ENCODE data around the gene ADGRG6. TPM values are rescaled to one million over a fixed set of nuclear protein-coding genes. Genes with fewer than 3 reads are reported as not detected.

ADGRG6 gene
- total RNA-seq, 1 experiment from 2014 or later = 2.5 TPM

GRCh38 chr6:142335415-142335814, 33.6 kb downstream of the ADGRG6 start:
- Histone ChIP-seq H2BK15ac (ENCODE audit: low read depth, low read length) (no peak overlapping the region), H3K18ac (ENCODE audit: insufficient read length, low read depth, low read length) (no peak overlapping the region), H3T11ph (ENCODE audit: low read length) (no peak overlapping the region), H3K23ac (ENCODE audit: insufficient read length, low read depth, low read length) (no peak overlapping the region), H3K79me1 (ENCODE audit: insufficient read depth, low read depth, low read length, poor library complexity, severe bottlenecking) (no peaks in the 10 kb centered on the region), H4K91ac (ENCODE audit: insufficient read length, low read depth, low read length) (no peak overlapping the region), H3K56ac (ENCODE audit: insufficient read length, low read depth, low read length) (no peak overlapping the region), H2BK5ac (ENCODE audit: insufficient read length, low read length) (no peak overlapping the region), H2BK12ac (ENCODE audit: insufficient read length, low read depth, low read length) (no peak overlapping the region), H4K8ac (replicated peaks; ENCODE audit: insufficient read length, low read depth, low read length) (no peak overlapping the region), H3K9me3 (ENCODE audit: control insufficient read depth, low read depth, low read length) (no peaks in the 10 kb centered on the region), H3K27ac (ENCODE audit: insufficient read length, low read depth, low read length) (no peak overlapping the region), H3K79me2 (ENCODE audit: insufficient read depth, low read length) (no peaks in the 10 kb centered on the region), H3K23me2 (ENCODE audit: insufficient read length, low read depth, low read length, poor library complexity, severe bottlenecking) (no peaks in the 10 kb centered on the region), H3K27me3 (ENCODE audit: insufficient read depth, low read length) (no peaks in the 10 kb centered on the region), H2BK20ac (ENCODE audit: low read depth, low read length, poor library complexity, severe bottlenecking) (no peak overlapping the region), H2AK5ac (ENCODE audit: insufficient read length, low read length) (no peak overlapping the region), H4K5ac (ENCODE audit: insufficient read length, low read depth, low read length) (no peak overlapping the region), H2AFZ (ENCODE audit: low read length) (no peak overlapping the region), H3K9ac (ENCODE audit: extremely low read depth, insufficient read length, low read length) (no peak overlapping the region), H4K20me1 (ENCODE audit: control insufficient read depth, insufficient read depth, insufficient read length) (no peaks in the 10 kb centered on the region), H3K4me1 (ENCODE audit: insufficient read depth, low read length) (no peaks in the 10 kb centered on the region), H2BK120ac (ENCODE audit: low read depth, low read length, poor library complexity, severe bottlenecking) (no peak overlapping the region), H3K14ac (ENCODE audit: insufficient read depth, low read length) (no peak overlapping the region), H3K4me2 (ENCODE audit: insufficient read depth, insufficient read length, low read length) (no peak overlapping the region), H3K4ac (ENCODE audit: low read depth, low read length) (no peak overlapping the region)
- no peak for DNase-seq
- no peaks in the 10 kb centered on the region for H3K9me3 Mint-ChIP-seq
- no peaks in the 10 kb centered on the region for H3K36me3 Mint-ChIP-seq (ENCODE audit: insufficient read depth in 1 of 3, low read depth in 3 of 3)
- no peaks in the 10 kb centered on the region for H3K27me3 Mint-ChIP-seq (ENCODE audit: low read depth)
- TF ChIP-seq CTCF (conservative IDR thresholded peaks at IDR 0.05) = no peak
- H3K4me1 Mint-ChIP-seq = peaks cover 5 to 15% of the 10 kb centered on the region in 2 experiments; a peak in 3 of 4 replicates
- H3K4me3 Mint-ChIP-seq = no peak overlapping the region
- H3K27ac Mint-ChIP-seq = no peak overlapping the region
- no CpG with 5 or more reads among the region's 2 CpGs for WGBS (ENCODE audit: extremely low coverage, insufficient read length, low lambda C conversion rate)
